H1 (cell line): Measurements from ENCODE around the gene MORC3.

Experiments
- ASH2L ChIP-seq: fragments of 200-600, 300-600 bp; sonication (generic); IDR thresholded peaks from one replicate; pipeline ENCODE4 v1.7.1; 2017; ENCODE audit warnings: low read length
- BCL11A ChIP-seq, 2 experiments: IDR thresholded peaks; one replicate each; pipeline ENCODE4 v1.6.1; 2011; ENCODE audit warnings: low read depth in 2 of 2, low read length in 2 of 2, mild to moderate bottlenecking in 2 of 2
- CBX5 ChIP-seq: fragments of 300-800, 300-1000 bp; sonication (generic); IDR thresholded peaks from 2 replicates; pipeline ENCODE4 v1.7.1; 2016; ENCODE audit warnings: antibody characterized with exemption, low read length, low read depth
- CHD2 ChIP-seq: IDR thresholded peaks from 2 replicates; pipeline ENCODE4 v1.6.1; 2012; ENCODE audit warnings: low read length, improper control_type of control experiment
- CTCF ChIP-seq, 3 experiments: IDR thresholded peaks; 1 replicate in 2 of 3; 2 replicates in 1 of 3; pipeline versions ENCODE4 v1.5.1 to v1.6.1; 2011; ENCODE audit warnings: low read length in 3 of 3, mild to moderate bottlenecking in 3 of 3, inconsistent platforms in 2 of 3, low read depth in 1 of 3, moderate library complexity in 1 of 3; ENCODE audit not compliant: insufficient read depth in 1 of 3; ENCODE audit errors: control extremely low read depth in 1 of 3
- EP300 ChIP-seq, 2 experiments: IDR thresholded peaks; 1 replicate in 1 of 2; 2 replicates in 1 of 2; pipeline ENCODE4 v1.6.1; 2011 to 2012; ENCODE audit warnings: low read depth in 2 of 2, low read length in 2 of 2, mild to moderate bottlenecking in 2 of 2, borderline replicate concordance in 1 of 2, inconsistent platforms in 1 of 2, moderate library complexity in 1 of 2
- GABPA ChIP-seq: IDR thresholded peaks from 2 replicates; pipeline ENCODE4 v1.6.1; 2011; ENCODE audit warnings: mild to moderate bottlenecking, low read length, moderate library complexity, borderline replicate concordance; ENCODE audit not compliant: insufficient read depth
- KDM5A ChIP-seq: fragments of 200-600 bp; IDR thresholded peaks from 2 replicates; pipeline ENCODE4 v1.7.1; 2012; ENCODE audit warnings: mild to moderate bottlenecking, low read length, inconsistent platforms, mixed read lengths
- POLR2A ChIP-seq, 2 experiments: IDR thresholded peaks; 1 replicate in 1 of 2; 2 replicates in 1 of 2; pipeline ENCODE4 v1.6.1; 2011; ENCODE audit warnings: low read depth in 2 of 2, low read length in 2 of 2, mild to moderate bottlenecking in 2 of 2; ENCODE audit errors: control extremely low read depth in 1 of 2
- SRF ChIP-seq: IDR thresholded peaks from 2 replicates; pipeline ENCODE4 v1.6.1; 2011; ENCODE audit warnings: mild to moderate bottlenecking, low read depth, low read length, moderate library complexity
- TBP ChIP-seq: IDR thresholded peaks from 2 replicates; pipeline ENCODE4 v1.6.1; 2011; ENCODE audit warnings: low read depth, low read length, improper control_type of control experiment
- TCF12 ChIP-seq: IDR thresholded peaks from 2 replicates; pipeline ENCODE4 v1.6.1; 2011; ENCODE audit warnings: low read depth, mild to moderate bottlenecking, low read length

GRCh38 chr21:36424592-36424991 is 104.6 kb downstream of the MORC3 start:
- no peak for TF ChIP-seq POLR2A (IDR thresholded peaks at IDR 0.05; ENCODE audit: control extremely low read depth in 1 of 2, low read depth in 2 of 2, low read length in 2 of 2)
- TF ChIP-seq TCF12, result no peak
- no peak for TF ChIP-seq TBP
- no peak for TF ChIP-seq SRF
- TF ChIP-seq ASH2L, result no peak
- no peak for TF ChIP-seq EP300 (IDR thresholded peaks at IDR 0.05; ENCODE audit: borderline replicate concordance in 1 of 2, low read depth in 2 of 2, low read length in 2 of 2)
- TF ChIP-seq CTCF (IDR thresholded peaks at IDR 0.05; ENCODE audit: control extremely low read depth in 1 of 3, insufficient read depth in 1 of 3, low read depth in 1 of 3, low read length in 3 of 3), result no peak
- TF ChIP-seq CBX5, result no peak
- no peak for TF ChIP-seq CHD2
- TF ChIP-seq BCL11A (IDR thresholded peaks at IDR 0.05; ENCODE audit: low read depth in 2 of 2, low read length in 2 of 2), result no peak
- TF ChIP-seq KDM5A, result no peak
- no peak for TF ChIP-seq GABPA
